Eye (tissue), 1 donor: Measurements from ENCODE around the gene SIGLEC10.
A peak's percentile ranks its signal among the peaks of the same experiment; 100 is the strongest.
"Not testable (repeated sequence)": the region's sequence is repeated elsewhere in the genome, so short reads cannot be mapped to it uniquely, and the experiment has no call there.

ENCODE experiments used
- DNase-seq: peaks from one replicate; pipeline ENCODE4 v3.0.0-alpha.2; 2015

SIGLEC10 gene

GRCh38 chr19:51434456-51434855 is 17.0 kb upstream of the SIGLEC10 start:
- DNase-seq, result no peak

DNA sequence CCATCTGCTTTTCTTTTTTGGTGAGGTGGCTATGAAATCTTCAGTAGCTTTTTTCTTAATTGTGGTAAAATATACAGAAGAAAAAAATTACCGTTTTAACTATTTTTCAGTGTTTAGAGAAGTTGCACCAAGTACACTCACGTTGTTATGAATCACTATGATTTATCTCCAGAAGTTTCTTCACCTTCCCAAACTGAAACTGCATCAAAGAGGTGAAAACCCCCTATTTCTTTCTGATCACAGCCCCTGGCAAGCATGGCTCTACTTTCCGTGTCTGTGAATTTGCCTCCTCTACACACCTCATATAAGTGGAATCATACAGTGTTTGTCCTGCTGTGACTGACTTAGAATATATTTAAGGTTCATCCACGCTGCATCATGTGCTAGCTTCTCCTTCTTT is 15.6 kb upstream of the SIGLEC10 start:
- no peak for DNase-seq

GRCh38 chr19:51431124-51431523 is 13.7 kb upstream of the SIGLEC10 start:
- no peak for DNase-seq

DNA sequence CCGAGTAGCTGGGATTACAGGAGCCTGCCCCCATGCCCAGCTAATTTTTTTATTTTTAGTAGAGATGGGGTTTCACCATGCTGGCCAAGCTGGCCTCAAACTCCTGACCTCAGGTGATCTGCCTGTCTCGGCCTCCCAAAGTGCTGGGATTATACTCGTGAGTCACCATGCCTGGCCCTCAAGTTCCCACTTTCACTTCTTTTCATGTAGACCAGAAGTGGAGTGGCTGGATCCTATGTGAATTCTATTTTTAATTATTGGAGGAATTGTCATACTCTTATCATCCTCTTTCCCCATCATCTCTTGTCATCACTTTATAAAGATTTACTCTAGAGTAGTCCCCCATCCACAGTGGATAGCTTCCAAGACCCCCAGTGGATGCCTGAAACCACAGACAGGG is 12.8 kb upstream of the SIGLEC10 start:
- DNase-seq, result no peak

DNA sequence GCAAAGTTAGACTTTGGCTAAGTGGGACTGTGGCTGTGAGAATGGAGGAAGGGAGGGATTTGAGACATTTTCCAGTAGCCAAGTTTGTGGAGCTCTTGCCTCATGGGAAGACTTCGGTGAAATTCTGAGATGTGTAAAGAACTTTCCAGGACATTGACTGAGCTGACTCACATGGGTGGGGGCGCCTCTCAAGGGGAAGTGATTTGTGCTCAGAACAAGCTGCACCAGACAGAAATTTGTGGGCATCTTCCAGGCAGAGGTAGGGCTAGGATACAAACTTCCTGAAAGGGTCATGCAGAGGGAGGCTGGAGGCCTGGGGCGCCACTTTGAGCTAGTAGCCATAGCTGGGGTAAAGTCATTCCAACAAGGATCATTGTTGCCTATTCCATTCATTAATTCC is 9.8 kb upstream of the SIGLEC10 start:
- DNase-seq, result no peak

DNA sequence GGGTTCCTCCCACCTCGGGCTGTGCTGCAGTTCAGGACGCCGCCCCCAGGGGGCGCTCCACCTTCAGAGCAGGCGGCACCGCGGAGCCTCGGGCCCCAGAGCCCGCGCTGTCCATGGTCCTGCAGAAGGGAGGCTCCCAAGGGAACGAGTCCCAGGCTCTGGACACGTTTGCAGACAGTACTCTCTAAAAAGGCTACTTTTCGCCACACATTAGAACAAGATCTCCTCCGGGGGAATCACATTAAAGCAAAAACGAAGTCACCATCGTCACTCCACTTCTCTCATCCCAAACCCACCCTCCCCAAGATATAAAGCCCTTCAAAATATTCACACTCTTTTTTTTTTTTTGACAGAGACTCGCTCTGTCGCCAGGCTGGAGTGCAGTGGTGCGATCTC is 4.6 kb upstream of the SIGLEC10 start:
- DNase-seq, result peak; percentile 93

- no peak for DNase-seq
These were observed 4.0 kb upstream of the SIGLEC10 start for GRCh38 chr19:51421229-51422052.

DNA sequence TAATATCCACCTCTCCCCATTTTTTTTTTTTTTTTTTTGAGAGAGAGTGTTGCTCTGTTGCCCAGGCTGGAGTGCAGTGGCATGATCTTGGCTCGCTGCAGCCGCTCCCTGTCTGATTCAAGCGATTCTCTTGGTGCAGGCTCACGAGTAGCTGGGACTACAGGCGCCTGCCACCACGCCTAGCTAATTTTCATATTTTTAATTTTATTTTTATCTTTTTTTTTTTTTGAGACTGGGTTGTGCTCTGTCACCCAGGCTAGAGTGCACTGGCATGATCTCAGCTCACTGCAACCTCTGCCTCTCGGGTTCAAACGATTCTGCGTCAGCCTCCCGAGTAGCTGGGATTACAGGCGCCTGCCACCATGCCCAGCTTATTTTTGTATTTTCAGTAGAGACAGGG is 3.1 kb upstream of the SIGLEC10 start:
- not testable (repeated sequence) for DNase-seq

GRCh38 chr19:51418707-51419106 is 1.3 kb upstream of the SIGLEC10 start:
- DNase-seq, result no peak

DNA sequence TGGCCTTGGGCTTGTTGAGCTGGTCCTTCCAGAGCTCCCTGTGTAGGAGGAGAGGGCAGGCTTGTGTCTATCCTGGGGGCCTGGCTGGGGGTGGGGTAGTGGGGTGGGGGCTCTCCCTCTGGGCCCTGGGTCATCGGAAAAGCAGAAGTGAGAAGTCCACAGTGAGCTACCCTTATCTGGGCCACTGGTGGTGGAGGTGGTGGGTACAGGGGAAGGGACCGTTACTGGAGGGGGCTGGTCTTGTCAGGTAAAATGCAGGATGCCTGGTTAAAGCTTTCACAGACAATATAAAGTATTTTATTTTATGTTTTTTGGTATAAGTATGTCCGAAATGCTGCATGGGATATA is 342 bp upstream of the SIGLEC10 start:
- DNase-seq, result no peak

DNA sequence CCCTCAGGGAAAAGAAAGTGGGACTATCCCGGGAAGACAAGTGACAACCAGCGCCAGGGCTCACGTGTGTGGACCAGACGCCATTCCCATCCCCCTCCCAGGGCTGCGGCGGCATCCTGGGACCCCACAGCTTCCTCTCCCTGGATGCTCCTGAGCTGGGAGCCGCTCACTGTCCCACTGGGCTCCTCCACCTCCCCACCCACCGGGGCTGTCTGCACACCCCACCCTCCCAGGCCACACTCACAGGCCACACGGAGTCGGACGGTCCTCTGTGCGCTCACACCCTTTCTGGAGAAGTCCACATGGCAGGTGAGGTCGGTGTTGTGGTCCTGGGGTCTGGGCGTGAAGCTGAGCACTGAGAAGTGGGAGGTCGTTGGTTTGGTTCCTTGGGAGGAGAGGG is 1.0 kb downstream of the SIGLEC10 start:
- not testable (repeated sequence) for DNase-seq

- DNase-seq, result no peak
These were observed 2.3 kb downstream of the SIGLEC10 start for GRCh38 chr19:51415187-51415586.

- DNase-seq, result no peak
These were observed 6.3 kb downstream of the SIGLEC10 start for GRCh38 chr19:51410950-51411748.

DNA sequence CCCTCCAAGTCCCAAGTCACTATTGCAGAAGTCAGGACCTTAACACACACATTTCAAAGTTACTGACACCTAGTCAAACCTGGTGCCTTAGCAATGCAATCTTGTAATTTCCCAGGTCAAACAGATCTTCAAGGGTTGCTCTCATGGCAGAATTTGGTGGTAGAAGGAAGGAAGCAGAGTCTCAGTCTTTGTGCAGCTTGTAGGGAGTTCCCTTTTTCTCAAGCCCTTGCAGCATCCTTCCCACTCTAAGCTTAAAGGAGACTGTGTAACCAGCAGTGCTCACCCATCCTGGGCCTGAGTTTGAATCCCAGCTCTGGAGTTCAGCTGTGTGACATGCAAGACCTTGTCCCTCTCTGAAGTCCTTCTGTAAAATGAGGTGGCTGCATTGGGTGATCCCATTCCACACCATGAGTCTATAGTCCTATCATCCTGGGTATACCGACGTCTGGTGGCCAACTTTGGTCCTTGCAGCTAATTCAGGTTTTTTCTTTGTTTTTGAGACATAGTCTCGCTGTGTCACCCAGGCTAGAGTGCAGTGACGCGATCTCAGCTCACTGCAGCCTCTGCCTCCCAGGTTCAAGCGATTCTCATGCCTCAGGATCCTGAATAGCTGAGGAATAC is 9.8 kb downstream of the SIGLEC10 start:
- peak; percentile 64 for DNase-seq

- DNase-seq, result no peak
These were observed 15.3 kb downstream of the SIGLEC10 start for GRCh38 chr19:51402117-51402516.

DNA sequence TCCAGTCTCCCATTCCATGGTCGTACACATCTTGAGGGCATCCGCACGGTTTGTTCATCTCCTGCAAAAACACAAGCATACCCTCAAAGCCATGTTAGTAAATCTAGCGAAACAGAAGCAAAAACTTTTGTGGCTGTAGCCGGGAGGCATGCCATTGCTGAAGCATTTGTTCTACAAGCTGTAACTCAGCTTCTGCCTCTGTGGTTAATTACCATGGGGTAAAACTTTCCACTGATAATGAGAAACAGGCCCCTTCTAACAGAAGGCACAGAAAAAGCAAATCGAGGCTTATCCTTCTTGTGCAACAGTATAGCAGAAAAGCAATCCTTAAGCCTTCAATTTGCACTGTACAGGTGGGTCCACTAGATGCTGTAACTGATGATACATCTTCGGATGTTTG is 17.5 kb downstream of the SIGLEC10 start:
- not testable (repeated sequence) for DNase-seq

DNA sequence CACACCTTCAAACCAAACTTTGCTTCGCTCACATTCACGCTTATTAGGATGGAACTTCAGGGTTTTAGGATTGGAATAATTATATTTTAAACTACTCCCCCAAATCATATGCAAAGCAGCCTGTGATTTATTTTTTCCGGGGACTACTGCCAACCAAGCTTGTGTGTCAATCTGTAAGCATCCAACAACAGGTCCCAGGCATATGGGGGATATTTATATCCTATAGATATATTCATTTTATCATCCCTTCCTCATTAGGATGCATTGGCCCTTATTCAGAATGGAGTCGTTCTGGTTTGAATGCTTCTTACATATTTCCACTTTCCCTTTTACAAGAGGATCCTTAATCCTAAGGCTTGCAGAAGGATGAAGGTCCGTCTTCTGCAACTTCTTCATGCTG is 18.2 kb downstream of the SIGLEC10 start:
- no peak for DNase-seq

DNA sequence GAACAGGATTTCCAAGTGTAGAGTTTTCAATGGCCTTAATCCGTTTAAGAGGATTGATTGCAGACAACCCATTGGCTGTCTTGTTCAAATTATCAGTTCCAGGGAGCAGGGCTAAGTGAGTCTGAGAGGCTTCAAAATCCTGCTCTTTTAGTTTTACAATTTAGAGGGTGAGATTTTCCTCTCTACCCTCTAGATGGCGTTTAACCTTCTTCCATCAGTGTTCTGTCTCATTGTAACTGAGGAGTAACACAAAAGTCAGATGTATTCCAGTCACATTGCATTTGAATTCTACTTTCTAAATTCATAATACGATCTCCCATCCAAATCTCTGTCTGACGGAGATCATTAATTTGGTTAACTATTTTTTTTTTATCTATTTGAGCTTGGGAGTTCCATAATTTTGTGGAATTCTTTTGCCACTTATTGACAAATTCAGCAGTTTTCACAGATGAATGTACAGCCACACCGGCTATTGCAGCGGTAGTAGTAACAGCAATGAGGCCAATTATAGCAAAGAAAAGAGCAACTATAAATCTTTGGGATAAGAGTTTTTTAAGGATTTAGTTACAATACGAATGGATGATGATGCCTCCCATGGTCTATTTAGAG is 19.2 kb downstream of the SIGLEC10 start:
- peak; percentile 37 for DNase-seq

DNA sequence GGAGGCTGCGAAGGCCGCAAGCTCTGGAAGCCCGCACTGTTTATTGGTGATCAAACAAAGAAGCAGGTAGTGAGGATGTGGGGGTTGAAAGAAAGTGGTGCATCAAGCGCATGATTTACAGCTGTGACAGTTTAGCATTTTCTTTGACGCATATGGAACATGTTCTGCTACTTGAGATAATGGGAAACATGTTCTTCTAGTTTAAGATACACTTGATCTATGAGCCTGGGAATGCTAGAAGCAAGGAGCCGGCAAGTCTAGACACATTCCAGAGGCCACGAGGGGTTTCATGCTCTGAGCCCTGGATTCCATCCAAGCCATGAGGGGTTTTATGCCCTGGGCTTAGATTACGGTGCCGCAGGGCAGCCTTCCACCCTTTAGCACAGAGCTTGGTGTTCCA is 20.0 kb downstream of the SIGLEC10 start:
- peak; percentile 24 for DNase-seq

DNA sequence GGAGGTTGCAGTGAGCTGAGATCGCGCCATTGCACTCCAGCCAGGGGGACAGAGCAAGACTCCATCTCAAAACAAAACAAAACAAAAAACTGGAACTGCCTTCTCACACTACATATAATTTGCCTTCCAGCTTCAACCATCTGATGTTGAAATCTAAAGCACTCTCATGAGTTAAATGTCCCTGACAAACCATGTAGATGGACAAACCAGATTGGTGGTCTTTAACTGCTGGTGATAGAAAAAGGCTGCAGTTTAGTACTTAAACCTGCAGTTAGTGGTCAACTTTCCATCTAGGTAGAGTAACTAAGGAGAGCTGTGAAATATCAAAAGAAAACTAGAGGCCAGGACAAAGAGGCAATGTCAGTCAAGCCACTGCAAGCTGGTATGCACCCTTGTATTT is 21.3 kb downstream of the SIGLEC10 start:
- no peak for DNase-seq

- DNase-seq, result peak; percentile 98
These were observed 23.2 kb downstream of the SIGLEC10 start for GRCh38 chr19:51394050-51394836.

DNA sequence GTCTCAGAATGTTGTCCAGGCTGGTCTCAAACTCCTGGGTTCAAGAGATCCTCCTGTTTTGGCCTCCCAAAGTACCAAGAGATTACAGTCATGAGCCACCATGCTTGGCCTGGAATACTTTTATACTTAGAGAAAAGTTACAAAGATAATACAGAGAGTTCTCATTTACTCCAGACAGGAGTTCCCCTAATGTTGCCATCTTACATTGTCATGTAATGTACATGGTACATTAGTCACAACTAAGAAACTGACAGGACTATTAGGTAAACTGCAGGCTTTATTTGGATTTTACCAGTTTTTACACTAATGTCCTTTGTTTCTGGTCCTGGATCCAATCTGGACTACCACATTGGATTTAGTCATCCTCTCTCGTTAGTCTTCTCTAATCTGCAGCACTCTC is 24.7 kb downstream of the SIGLEC10 start:
- no peak for DNase-seq
